Natural killer cell (primary cell): ENCODE results near the gene SLC37A3. TPM values are rescaled to one million over a fixed set of nuclear protein-coding genes. Genes with fewer than 3 reads are reported as not detected.

Source experiments
- ATAC-seq, 3 donors: fragments of 150-1000 bp in 2 of 3; fragments of 200-7000 bp in 1 of 3; cut with Tn5 transposase; 1 replicate in 1 of 3; 2 replicates in 2 of 3; pipeline ENCODE4 v1.10.0; 2021; ENCODE audit warnings: mild to moderate bottlenecking in 2 of 3, moderate library complexity in 2 of 3
- DNase-seq, 2 donors: peaks; one replicate each; pipeline versions ENCODE4 v3.0.0 to v3.0.0-alpha.2; 2013 to 2021; ENCODE audit warnings: mixed read lengths in 1 of 2
- H3K27ac ChIP-seq: one replicate; pipeline ENCODE4 v1.5.1; 2013; ENCODE audit warnings: mild to moderate bottlenecking, low read length
- H3K27me3 ChIP-seq: one replicate; pipeline ENCODE4 v1.6.1; 2013; ENCODE audit warnings: low read length; ENCODE audit not compliant: control insufficient read depth, insufficient read depth
- H3K36me3 ChIP-seq: one replicate; pipeline ENCODE4 v1.6.1; 2013; ENCODE audit warnings: low read length; ENCODE audit not compliant: control insufficient read depth, insufficient read depth
- H3K4me1 ChIP-seq: one replicate; pipeline ENCODE4 v1.6.1; 2013; ENCODE audit warnings: low read length; ENCODE audit not compliant: control insufficient read depth, insufficient read depth
- H3K4me3 ChIP-seq: one replicate; pipeline ENCODE4 v1.5.1; 2013; ENCODE audit warnings: low read length
- H3K9me3 ChIP-seq: one replicate; pipeline ENCODE4 v1.6.1; 2013; ENCODE audit warnings: low read length; ENCODE audit not compliant: control insufficient read depth, insufficient read depth
- H3K27ac Mint-ChIP-seq, 2 donors: one replicate each; pipeline ENCODE4 v1.8.0; 2022; ENCODE audit warnings: mild to moderate bottlenecking in 2 of 2, mixed read lengths in 2 of 2, moderate library complexity in 1 of 2
- H3K27me3 Mint-ChIP-seq, 2 donors: one replicate each; pipeline ENCODE4 v1.8.0; 2022; ENCODE audit warnings: low read depth in 2 of 2, mixed read lengths in 2 of 2
- H3K36me3 Mint-ChIP-seq: one replicate; pipeline ENCODE4 v1.8.0; 2022; ENCODE audit warnings: mixed read lengths
- H3K4me1 Mint-ChIP-seq, 2 donors: one replicate each; pipeline ENCODE4 v1.8.0; 2022; ENCODE audit warnings: mixed read lengths in 2 of 2
- H3K4me3 Mint-ChIP-seq: one replicate; pipeline ENCODE4 v1.8.0; 2022; ENCODE audit warnings: mild to moderate bottlenecking, moderate library complexity, mixed read lengths
- H3K9me3 Mint-ChIP-seq, 2 donors: one replicate each; pipeline ENCODE4 v1.8.0; 2022; ENCODE audit warnings: mixed read lengths in 2 of 2
- WGBS: methylation state at CpG from one replicate; pipeline ENCODE4 v1.1.7; 2013; ENCODE audit warnings: missing lambda C conversion rate; ENCODE audit not compliant: insufficient coverage; 5-methylcytosine and 5-hydroxymethylcytosine counted together
- intact Hi-C: fragments of 100-400 bp; cut with micrococcal nuclease; formaldehyde crosslinking; loops from one replicate; pipeline ENCODE4 v1.14.2; 2022
- total RNA-seq, 4 donors: library from RNA; stranded (reverse); fragments of 120-200 nt in 1 of 4; gene quantifications; one replicate each; pipeline versions ENCODE4 v1.2.3 to v1.2.4, GENCODE V29; 2013 to 2022
- TF ChIP-seq, protein P1 (sequence below): fragments of 200-600 bp; IDR thresholded peaks from one replicate; pipeline ENCODE4 v1.8.0; 2022; ENCODE audit warnings: antibody characterized with exemption

The SLC37A3 gene
- total RNA-seq, 3 donors from 2014 or later (not counting 1 experiment from before 2014, with no cell fraction given): 19.1 to 26.4 (median 24.5) TPM

- intact Hi-C loops: no loop called here
- no peaks in the 10 kb centered on the region for H3K27me3 ChIP-seq
- WGBS: 97% methylated on average over 3 of the region's 3 CpGs
- TF ChIP-seq, protein P1, sequence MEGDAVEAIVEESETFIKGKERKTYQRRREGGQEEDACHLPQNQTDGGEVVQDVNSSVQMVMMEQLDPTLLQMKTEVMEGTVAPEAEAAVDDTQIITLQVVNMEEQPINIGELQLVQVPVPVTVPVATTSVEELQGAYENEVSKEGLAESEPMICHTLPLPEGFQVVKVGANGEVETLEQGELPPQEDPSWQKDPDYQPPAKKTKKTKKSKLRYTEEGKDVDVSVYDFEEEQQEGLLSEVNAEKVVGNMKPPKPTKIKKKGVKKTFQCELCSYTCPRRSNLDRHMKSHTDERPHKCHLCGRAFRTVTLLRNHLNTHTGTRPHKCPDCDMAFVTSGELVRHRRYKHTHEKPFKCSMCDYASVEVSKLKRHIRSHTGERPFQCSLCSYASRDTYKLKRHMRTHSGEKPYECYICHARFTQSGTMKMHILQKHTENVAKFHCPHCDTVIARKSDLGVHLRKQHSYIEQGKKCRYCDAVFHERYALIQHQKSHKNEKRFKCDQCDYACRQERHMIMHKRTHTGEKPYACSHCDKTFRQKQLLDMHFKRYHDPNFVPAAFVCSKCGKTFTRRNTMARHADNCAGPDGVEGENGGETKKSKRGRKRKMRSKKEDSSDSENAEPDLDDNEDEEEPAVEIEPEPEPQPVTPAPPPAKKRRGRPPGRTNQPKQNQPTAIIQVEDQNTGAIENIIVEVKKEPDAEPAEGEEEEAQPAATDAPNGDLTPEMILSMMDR: no peak
- no peaks in the 10 kb centered on the region for H3K27me3 Mint-ChIP-seq
- H3K27ac ChIP-seq: no peak overlapping the region
- no peaks in the 10 kb centered on the region for H3K36me3 Mint-ChIP-seq
- H3K9me3 ChIP-seq: no peaks in the 10 kb centered on the region
- H3K4me3 Mint-ChIP-seq: no peak overlapping the region
- no peaks in the 10 kb centered on the region for H3K4me1 Mint-ChIP-seq
- H3K9me3 Mint-ChIP-seq: no peaks in the 10 kb centered on the region
- DNase-seq (no peak), ATAC-seq (no peak)
- H3K4me1 ChIP-seq: no peaks in the 10 kb centered on the region
- H3K4me3 ChIP-seq: no peak overlapping the region
- no peak overlapping the region for H3K27ac Mint-ChIP-seq
- H3K36me3 ChIP-seq: no peaks in the 10 kb centered on the region
Measured at GRCh38 chr7:140287988-140288387, 110.3 kb downstream of the SLC37A3 start.

DNA sequence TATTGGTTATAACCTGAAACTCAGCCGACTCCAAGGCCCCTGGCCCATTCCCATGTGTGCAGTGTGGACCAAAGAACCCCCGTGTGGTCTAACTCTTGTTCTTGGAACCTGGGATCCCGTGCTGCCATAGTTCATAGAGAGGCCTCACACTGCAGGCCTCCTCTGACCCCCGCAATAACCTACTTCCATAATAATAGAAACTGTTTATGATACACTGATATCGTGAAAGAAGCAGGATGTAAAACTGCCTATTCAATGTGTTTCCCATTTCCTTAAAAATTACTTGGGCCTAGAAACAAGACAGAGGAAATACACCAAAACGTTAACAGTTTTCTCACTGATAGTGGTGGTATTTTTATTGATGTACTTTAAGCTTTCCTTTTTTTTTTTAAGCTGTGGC, 112.4 kb downstream of the SLC37A3 start:
- Histone ChIP-seq H3K27me3 (no peaks in the 10 kb centered on the region), H3K4me1 (no peaks in the 10 kb centered on the region), H3K36me3 (no peaks in the 10 kb centered on the region), H3K4me3 (no peak overlapping the region), H3K9me3 (no peaks in the 10 kb centered on the region), H3K27ac (no peak overlapping the region)
- DNase-seq: no peak
- no peak overlapping the region for H3K27ac Mint-ChIP-seq
- H3K9me3 Mint-ChIP-seq: no peaks in the 10 kb centered on the region
- no peaks in the 10 kb centered on the region for H3K27me3 Mint-ChIP-seq
- 96% methylated on average over 4 of the region's 6 CpGs for WGBS
- TF ChIP-seq, protein P1: no peak
- H3K36me3 Mint-ChIP-seq: no peaks in the 10 kb centered on the region
- H3K4me1 Mint-ChIP-seq: no peaks in the 10 kb centered on the region
- no peak overlapping the region for H3K4me3 Mint-ChIP-seq
- no peak for ATAC-seq
- intact Hi-C loops: no loop called here

- WGBS: 100% methylated on average over 1 of the region's 1 CpG
- Histone ChIP-seq H3K4me3 (no peak overlapping the region), H3K9me3 (no peaks in the 10 kb centered on the region), H3K36me3 (no peaks in the 10 kb centered on the region), H3K4me1 (no peaks in the 10 kb centered on the region), H3K27me3 (no peaks in the 10 kb centered on the region), H3K27ac (no peak overlapping the region)
- Mint-ChIP-seq H3K27ac (no peak overlapping the region), H3K4me1 (no peaks in the 10 kb centered on the region), H3K36me3 (no peaks in the 10 kb centered on the region), H3K9me3 (no peaks in the 10 kb centered on the region), H3K4me3 (no peak overlapping the region), H3K27me3 (peaks cover 0 to 2% of the 10 kb centered on the region in 2 donors)
- TF ChIP-seq, protein P1: no peak
- DNase-seq (no peak), ATAC-seq (no peak)
- intact Hi-C loops: no loop called here
Measured at GRCh38 chr7:140284062-140284461, 114.3 kb downstream of the SLC37A3 start.

Other genes starting within 250 kb of the SLC37A3 start
- gene KDM7A, start 221.5 kb downstream of the SLC37A3 start, total RNA-seq: 10 to 100 TPM; 25.2 to 38.1 (median 36.1) TPM
- gene RAB19, start 5.5 kb upstream of the SLC37A3 start, total RNA-seq: 1 to 10 TPM; 1.9 to 3.3 (median 2.8) TPM
- 100 to 1,000 TPM; 119 to 146 (median 136) TPM for gene MKRN1, start 81.0 kb upstream of the SLC37A3 start, total RNA-seq
- gene DENND2A, start 242.3 kb upstream of the SLC37A3 start, total RNA-seq: under 1 TPM in 1 of 3 donors, not detected in 2; 0.12 TPM